ENCODE results near the gene YAE1.

DNA sequence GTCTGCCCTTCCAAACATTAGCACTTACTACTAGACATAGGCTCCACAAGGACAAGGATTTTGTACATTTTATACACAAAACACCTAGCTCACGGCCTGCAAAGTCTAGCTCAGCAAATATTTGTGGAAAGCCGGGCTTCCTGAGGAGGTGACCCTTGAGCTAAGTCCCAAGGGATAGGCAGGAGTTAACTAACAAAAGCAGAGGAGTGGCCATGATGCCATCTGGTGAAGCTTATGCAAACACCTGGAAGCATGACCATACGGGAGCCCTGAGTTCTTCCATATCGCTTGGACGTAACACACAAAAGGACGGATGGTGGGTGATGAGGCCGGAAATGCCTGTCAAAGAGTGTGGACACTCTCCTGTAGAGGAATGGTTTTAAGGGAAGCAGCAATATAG, 25.9 kb upstream of the YAE1 start:
- TF ChIP-seq TP53 (CRISPR knock-in tag; conservative IDR thresholded peaks at IDR 0.05): no peak
- TF ChIP-seq, protein P1, sequence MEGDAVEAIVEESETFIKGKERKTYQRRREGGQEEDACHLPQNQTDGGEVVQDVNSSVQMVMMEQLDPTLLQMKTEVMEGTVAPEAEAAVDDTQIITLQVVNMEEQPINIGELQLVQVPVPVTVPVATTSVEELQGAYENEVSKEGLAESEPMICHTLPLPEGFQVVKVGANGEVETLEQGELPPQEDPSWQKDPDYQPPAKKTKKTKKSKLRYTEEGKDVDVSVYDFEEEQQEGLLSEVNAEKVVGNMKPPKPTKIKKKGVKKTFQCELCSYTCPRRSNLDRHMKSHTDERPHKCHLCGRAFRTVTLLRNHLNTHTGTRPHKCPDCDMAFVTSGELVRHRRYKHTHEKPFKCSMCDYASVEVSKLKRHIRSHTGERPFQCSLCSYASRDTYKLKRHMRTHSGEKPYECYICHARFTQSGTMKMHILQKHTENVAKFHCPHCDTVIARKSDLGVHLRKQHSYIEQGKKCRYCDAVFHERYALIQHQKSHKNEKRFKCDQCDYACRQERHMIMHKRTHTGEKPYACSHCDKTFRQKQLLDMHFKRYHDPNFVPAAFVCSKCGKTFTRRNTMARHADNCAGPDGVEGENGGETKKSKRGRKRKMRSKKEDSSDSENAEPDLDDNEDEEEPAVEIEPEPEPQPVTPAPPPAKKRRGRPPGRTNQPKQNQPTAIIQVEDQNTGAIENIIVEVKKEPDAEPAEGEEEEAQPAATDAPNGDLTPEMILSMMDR (CRISPR knock-in tag; IDR thresholded peaks at IDR 0.05): 0 out of 2 replicates have a peak, but pooled peaks have one; percentile 13
- TF ChIP-seq PHF20 (CRISPR knock-in tag; IDR thresholded peaks at IDR 0.05): no peak
- TF ChIP-seq MAFK (conservative IDR thresholded peaks at IDR 0.05 in 1 of 2, IDR thresholded peaks at IDR 0.05 in 1 of 2; ENCODE audit: low read length in 2 of 2): peak; percentile 68 to 77
- TF ChIP-seq ZNF567 (CRISPR knock-in tag; IDR thresholded peaks at IDR 0.05; ENCODE audit: borderline replicate concordance): no peak
- no peak for TF ChIP-seq PAX8 (CRISPR knock-in tag; IDR thresholded peaks at IDR 0.05; ENCODE audit: borderline replicate concordance)
- TF ChIP-seq ELF4 (CRISPR knock-in tag; IDR thresholded peaks at IDR 0.05; ENCODE audit: borderline replicate concordance): no peak
- TF ChIP-seq HNF4A (CRISPR knock-in tag; IDR thresholded peaks at IDR 0.05): peak; percentile 89
- no peak for TF ChIP-seq TBX3 (IDR thresholded peaks at IDR 0.05; ENCODE audit: borderline replicate concordance)
- TF ChIP-seq, protein P2, sequence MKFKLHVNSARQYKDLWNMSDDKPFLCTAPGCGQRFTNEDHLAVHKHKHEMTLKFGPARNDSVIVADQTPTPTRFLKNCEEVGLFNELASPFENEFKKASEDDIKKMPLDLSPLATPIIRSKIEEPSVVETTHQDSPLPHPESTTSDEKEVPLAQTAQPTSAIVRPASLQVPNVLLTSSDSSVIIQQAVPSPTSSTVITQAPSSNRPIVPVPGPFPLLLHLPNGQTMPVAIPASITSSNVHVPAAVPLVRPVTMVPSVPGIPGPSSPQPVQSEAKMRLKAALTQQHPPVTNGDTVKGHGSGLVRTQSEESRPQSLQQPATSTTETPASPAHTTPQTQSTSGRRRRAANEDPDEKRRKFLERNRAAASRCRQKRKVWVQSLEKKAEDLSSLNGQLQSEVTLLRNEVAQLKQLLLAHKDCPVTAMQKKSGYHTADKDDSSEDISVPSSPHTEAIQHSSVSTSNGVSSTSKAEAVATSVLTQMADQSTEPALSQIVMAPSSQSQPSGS (CRISPR knock-in tag; IDR thresholded peaks at IDR 0.05): no peak; the same call in 1 of the 2 replicates
- TF ChIP-seq, protein P3, sequence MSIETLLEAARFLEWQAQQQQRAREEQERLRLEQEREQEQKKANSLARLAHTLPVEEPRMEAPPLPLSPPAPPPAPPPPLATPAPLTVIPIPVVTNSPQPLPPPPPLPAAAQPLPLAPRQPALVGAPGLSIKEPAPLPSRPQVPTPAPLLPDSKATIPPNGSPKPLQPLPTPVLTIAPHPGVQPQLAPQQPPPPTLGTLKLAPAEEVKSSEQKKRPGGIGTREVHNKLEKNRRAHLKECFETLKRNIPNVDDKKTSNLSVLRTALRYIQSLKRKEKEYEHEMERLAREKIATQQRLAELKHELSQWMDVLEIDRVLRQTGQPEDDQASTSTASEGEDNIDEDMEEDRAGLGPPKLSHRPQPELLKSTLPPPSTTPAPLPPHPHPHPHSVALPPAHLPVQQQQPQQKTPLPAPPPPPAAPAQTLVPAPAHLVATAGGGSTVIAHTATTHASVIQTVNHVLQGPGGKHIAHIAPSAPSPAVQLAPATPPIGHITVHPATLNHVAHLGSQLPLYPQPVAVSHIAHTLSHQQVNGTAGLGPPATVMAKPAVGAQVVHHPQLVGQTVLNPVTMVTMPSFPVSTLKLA (IDR thresholded peaks at IDR 0.05): no peak
- TF ChIP-seq EZH2 (conservative IDR thresholded peaks at IDR 0.05; ENCODE audit: low read depth, low read length): no peak

Data from HepG2 (cell line).